AG09319 (cell line): ENCODE results near the gene MAP1LC3C.

Source experiments
- DNase-seq: peaks from one replicate; pipeline ENCODE4 v3.0.0-alpha.2; 2010; ENCODE audit warnings: low read depth; ENCODE audit errors: extremely low read depth
- TF ChIP-seq, protein P1 (sequence below): IDR thresholded peaks from 2 replicates; pipeline ENCODE4 v1.5.1; 2011; ENCODE audit warnings: low read depth, mild to moderate bottlenecking, inconsistent platforms, low read length, moderate library complexity

MAP1LC3C gene

DNA sequence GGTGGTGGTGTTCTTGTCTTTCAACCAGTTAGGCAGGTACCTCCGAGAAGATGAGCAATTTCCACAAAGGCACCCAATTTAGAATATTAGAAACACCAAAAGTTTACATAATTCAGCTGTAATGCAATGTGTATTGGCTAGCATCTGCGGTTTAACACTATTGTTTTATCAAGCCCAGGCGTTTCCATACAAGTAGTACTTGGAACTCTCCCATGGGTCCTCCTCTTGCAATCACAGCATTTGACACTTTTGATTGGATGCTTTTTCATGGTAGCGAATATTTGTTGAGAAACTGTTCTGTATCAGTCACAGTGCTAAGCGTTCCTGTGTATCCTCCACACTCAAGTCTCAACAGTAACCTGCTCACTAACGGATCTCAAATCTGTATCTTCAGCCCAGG is 20.1 kb upstream of the MAP1LC3C start:
- DNase-seq: no peak
- TF ChIP-seq, protein P1, sequence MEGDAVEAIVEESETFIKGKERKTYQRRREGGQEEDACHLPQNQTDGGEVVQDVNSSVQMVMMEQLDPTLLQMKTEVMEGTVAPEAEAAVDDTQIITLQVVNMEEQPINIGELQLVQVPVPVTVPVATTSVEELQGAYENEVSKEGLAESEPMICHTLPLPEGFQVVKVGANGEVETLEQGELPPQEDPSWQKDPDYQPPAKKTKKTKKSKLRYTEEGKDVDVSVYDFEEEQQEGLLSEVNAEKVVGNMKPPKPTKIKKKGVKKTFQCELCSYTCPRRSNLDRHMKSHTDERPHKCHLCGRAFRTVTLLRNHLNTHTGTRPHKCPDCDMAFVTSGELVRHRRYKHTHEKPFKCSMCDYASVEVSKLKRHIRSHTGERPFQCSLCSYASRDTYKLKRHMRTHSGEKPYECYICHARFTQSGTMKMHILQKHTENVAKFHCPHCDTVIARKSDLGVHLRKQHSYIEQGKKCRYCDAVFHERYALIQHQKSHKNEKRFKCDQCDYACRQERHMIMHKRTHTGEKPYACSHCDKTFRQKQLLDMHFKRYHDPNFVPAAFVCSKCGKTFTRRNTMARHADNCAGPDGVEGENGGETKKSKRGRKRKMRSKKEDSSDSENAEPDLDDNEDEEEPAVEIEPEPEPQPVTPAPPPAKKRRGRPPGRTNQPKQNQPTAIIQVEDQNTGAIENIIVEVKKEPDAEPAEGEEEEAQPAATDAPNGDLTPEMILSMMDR: no peak

- no peak for DNase-seq
- TF ChIP-seq, protein P1: peak; percentile 78
Observed at GRCh38 chr1:242017580-242018233, 18.8 kb upstream of the MAP1LC3C start.

DNA sequence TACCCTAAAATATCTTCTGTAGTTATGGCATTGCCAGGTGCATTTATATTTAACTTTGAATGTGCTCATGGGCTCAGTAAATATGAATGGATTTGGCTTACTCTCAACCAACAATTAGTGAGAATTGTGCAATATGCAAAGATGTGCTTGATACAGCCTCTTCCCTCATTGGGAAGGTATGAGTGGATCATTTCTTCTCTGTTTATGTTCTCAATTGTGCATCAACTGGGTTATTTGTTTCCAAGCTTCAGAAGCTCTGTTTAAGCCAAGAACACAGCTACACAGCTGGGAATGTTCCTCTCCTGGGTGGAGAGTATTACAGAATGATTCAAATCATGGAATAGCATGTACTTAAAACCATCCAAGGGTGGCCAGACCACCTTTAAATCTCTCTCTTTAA is 17.6 kb upstream of the MAP1LC3C start:
- no peak for DNase-seq
- TF ChIP-seq, protein P1: no peak

- TF ChIP-seq, protein P1: no peak
- no peak for DNase-seq
Observed at GRCh38 chr1:242011894-242012660, 13.2 kb upstream of the MAP1LC3C start.

DNA sequence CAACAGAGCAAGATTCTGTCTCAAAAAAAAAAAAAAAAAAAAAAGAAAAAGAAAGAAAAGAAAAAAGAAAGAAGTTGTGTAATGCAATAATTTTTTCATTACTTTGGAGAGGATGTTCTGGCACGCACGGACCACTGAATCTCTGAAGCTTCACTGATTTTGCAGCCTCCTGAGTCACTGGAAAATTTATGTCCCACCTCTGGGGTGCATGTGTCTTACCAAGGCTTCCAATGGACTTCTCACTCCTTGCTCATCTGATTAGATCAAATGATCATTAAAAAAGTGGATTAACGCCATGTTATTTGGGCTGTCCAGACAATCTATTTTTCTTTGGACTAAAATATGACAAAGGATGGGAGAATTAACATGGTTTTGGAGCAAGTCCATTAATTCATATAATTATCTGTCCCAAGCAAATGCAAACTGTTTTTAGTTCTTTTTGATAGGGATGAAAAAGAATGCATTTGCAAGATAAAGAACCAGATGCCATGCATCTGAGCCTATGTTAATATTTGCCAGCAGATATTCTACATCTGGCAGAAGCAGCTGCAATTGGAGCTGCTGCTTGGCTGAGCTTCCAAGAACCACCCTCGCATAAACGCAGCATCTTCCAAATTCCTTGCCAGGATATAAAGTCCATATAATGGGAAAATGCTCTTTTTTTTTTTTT is 10.1 kb upstream of the MAP1LC3C start:
- no peak for DNase-seq
- TF ChIP-seq, protein P1: no peak

- TF ChIP-seq, protein P1: no peak
- no peak for DNase-seq
Observed at GRCh38 chr1:242006976-242007375, 8.1 kb upstream of the MAP1LC3C start.
